Frontal cortex (tissue), 1 donor: ENCODE measurements around the gene GFPT2. TPM values are rescaled to one million over a fixed set of nuclear protein-coding genes. Genes with fewer than 3 reads are reported as not detected.

ENCODE experiments used
- total RNA-seq: library from RNA; depleted of rRNA; stranded (reverse); fragments of >200 nt; gene quantifications from one replicate; pipeline ENCODE4 v1.2.3, GENCODE V29; 2014

The GFPT2 gene
- total RNA-seq, 1 donor from 2014 or later = 11.0 TPM

Other genes starting within 250 kb of the GFPT2 start
- 17.9 TPM for gene RASGEF1C, start 144.1 kb downstream of the GFPT2 start, total RNA-seq
- 95.8 TPM for gene MAPK9, start 61.3 kb downstream of the GFPT2 start, total RNA-seq
- gene CNOT6, start 141.0 kb upstream of the GFPT2 start, total RNA-seq = 34.6 TPM
- gene SCGB3A1, start 238.2 kb upstream of the GFPT2 start, total RNA-seq = not detected